ENCODE measurements around the gene DNAI1.

DNA sequence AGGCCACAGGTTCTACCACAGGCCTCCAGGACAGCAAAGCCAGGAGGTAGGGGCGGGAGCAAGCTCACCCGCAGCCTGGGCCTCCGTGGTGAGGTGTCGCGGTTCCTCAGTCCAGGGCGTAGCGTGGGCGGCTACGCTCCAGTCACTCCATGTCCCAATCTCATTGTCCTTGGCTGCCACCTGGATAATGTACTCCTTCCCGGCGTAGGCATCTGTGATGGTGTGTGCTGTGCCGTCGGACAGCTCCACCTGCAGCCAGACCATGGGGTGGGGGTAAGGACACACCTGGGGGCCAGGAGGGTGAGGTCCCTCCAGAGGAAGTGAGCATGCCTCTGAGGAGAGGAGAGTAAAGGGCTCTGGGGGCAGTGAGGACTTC lies 94.0 kb downstream of the DNAI1 start:
- TF ChIP-seq POLR2AphosphoS5 (IDR thresholded peaks at IDR 0.05; ENCODE audit: low read depth, low read length) (no peak), GABPA (IDR thresholded peaks at IDR 0.05; ENCODE audit: low read depth) (no peak), YY1 (IDR thresholded peaks at IDR 0.05; ENCODE audit: low read depth) (no peak), TEAD4 (IDR thresholded peaks at IDR 0.05; ENCODE audit: borderline replicate concordance, insufficient read depth) (no peak), SMC3 (IDR thresholded peaks at IDR 0.05; ENCODE audit: low read depth, low read length) (no peak)
- TF ChIP-seq, protein P1, sequence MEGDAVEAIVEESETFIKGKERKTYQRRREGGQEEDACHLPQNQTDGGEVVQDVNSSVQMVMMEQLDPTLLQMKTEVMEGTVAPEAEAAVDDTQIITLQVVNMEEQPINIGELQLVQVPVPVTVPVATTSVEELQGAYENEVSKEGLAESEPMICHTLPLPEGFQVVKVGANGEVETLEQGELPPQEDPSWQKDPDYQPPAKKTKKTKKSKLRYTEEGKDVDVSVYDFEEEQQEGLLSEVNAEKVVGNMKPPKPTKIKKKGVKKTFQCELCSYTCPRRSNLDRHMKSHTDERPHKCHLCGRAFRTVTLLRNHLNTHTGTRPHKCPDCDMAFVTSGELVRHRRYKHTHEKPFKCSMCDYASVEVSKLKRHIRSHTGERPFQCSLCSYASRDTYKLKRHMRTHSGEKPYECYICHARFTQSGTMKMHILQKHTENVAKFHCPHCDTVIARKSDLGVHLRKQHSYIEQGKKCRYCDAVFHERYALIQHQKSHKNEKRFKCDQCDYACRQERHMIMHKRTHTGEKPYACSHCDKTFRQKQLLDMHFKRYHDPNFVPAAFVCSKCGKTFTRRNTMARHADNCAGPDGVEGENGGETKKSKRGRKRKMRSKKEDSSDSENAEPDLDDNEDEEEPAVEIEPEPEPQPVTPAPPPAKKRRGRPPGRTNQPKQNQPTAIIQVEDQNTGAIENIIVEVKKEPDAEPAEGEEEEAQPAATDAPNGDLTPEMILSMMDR (IDR thresholded peaks at IDR 0.05) = no peak
- TF ChIP-seq, protein P2, sequence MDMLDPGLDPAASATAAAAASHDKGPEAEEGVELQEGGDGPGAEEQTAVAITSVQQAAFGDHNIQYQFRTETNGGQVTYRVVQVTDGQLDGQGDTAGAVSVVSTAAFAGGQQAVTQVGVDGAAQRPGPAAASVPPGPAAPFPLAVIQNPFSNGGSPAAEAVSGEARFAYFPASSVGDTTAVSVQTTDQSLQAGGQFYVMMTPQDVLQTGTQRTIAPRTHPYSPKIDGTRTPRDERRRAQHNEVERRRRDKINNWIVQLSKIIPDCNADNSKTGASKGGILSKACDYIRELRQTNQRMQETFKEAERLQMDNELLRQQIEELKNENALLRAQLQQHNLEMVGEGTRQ (IDR thresholded peaks at IDR 0.05; ENCODE audit: borderline replicate concordance, low read depth, low read length) = no peak
- TF ChIP-seq, protein P3, sequence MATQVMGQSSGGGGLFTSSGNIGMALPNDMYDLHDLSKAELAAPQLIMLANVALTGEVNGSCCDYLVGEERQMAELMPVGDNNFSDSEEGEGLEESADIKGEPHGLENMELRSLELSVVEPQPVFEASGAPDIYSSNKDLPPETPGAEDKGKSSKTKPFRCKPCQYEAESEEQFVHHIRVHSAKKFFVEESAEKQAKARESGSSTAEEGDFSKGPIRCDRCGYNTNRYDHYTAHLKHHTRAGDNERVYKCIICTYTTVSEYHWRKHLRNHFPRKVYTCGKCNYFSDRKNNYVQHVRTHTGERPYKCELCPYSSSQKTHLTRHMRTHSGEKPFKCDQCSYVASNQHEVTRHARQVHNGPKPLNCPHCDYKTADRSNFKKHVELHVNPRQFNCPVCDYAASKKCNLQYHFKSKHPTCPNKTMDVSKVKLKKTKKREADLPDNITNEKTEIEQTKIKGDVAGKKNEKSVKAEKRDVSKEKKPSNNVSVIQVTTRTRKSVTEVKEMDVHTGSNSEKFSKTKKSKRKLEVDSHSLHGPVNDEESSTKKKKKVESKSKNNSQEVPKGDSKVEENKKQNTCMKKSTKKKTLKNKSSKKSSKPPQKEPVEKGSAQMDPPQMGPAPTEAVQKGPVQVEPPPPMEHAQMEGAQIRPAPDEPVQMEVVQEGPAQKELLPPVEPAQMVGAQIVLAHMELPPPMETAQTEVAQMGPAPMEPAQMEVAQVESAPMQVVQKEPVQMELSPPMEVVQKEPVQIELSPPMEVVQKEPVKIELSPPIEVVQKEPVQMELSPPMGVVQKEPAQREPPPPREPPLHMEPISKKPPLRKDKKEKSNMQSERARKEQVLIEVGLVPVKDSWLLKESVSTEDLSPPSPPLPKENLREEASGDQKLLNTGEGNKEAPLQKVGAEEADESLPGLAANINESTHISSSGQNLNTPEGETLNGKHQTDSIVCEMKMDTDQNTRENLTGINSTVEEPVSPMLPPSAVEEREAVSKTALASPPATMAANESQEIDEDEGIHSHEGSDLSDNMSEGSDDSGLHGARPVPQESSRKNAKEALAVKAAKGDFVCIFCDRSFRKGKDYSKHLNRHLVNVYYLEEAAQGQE (IDR thresholded peaks at IDR 0.05; ENCODE audit: low read depth, low read length) = no peak
- TF ChIP-seq, protein P4, sequence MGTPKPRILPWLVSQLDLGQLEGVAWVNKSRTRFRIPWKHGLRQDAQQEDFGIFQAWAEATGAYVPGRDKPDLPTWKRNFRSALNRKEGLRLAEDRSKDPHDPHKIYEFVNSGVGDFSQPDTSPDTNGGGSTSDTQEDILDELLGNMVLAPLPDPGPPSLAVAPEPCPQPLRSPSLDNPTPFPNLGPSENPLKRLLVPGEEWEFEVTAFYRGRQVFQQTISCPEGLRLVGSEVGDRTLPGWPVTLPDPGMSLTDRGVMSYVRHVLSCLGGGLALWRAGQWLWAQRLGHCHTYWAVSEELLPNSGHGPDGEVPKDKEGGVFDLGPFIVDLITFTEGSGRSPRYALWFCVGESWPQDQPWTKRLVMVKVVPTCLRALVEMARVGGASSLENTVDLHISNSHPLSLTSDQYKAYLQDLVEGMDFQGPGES (IDR thresholded peaks at IDR 0.05; ENCODE audit: low read depth, low read length) = no peak
